NCI-H2107 (cell line): Measurements from ENCODE around the gene DSCAML1.
A peak's percentile ranks its signal among the peaks of the same experiment; 100 is the strongest.

Experiments used
- DNase-seq: peaks from one replicate; lab custom pipeline; 2025; lab: John Stamatoyannopoulos, UW

Gene DSCAML1

DNA sequence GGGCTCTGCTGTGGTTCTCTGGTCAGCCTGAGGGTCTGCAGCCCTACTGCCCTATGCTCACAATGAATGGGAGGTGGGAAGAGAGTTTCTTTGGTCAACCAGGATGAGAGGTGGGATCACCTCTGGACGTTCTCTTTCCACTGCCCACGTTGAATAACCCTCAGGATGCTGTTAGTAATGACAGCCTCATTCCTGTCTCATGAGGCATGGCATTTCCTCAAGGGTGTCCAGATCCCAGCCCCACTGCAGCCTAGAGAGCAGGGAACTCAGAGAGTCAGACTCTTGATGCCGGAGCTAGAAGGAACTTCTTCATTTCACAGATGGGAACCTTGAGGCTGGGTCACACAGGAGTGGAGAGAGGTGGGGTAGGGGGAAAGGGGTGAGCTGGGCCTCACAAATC is 273.3 kb downstream of the DSCAML1 start:
- no peak for DNase-seq

DNA sequence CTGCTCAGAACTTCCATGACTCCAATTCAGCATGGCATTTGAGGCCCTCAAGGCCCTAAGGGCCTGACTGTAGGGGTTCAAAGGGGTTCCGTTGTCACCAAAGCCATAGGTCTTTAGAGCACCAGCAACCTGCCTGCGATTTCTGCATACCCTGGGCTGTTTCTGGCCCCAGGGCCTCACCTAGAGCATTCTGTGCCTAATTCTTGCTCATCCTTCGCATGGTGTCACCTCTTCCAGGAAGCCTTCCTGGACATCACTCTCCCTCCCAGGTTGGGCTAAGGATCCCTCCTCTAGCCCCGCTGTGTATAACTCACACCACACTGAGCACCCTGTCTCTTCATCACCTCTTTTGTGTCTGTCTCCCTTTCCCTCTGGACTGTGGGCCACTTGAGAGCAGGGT is 275.0 kb downstream of the DSCAML1 start:
- no peak for DNase-seq

DNA sequence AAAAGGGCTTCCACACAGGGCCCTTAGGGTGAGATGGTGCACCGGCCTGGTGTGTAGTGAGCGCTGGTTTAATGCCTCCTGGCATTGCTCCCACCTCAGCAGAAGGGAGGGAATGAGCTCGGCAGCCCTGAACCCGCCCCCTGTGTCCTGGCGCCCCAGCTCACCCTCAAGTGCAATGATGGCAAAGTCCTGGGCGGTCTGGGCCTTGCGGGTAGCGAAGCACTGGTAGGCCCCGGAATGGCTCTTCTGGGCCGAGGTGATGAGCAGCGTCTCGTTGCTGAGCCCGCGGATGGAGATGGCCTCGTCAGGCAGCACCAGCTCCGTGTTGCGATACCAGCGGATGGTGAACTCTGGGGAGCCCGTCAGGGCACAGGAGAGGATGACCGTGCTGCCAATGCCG is 276.1 kb downstream of the DSCAML1 start:
- DNase-seq, result no peak

DNA sequence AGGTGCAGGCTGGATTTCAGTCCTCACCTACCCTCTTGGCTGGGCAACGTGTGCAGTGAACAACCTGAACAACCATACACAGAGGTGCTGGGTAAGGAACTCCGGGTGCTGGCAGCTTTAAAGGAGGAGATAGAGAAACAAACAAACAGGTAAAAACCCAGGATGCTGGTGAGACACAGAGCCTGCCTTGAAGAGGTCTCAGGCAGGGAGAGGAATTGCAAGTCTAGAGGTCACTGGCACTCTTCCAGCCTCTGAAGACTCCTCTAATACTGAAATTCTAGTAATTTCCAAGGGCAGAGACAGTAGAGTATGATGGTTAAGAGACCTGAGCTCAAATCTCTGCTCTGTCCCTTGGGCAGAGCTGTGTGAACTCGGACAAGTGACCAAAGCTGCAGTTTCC is 276.8 kb downstream of the DSCAML1 start:
- DNase-seq, result no peak

DNA sequence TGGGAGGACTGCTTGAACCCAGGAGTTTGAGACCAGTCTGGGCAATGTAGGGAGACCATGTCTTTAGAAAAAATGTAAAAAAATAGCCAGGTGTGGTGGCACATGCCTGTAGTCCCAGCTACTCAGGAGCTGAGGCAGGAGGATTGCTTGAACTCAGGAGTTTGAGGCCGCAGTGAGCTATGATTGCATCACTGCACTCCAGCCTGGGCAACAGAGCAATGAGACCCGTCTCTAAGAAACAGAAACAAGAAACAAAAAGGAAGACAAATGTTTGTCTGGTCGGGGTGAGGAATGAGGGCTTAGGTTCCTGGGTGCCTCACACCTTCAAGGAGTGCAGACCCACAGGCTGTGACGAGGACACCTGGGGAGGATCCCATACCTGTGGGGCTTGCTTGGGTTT is 277.4 kb downstream of the DSCAML1 start:
- DNase-seq, result no peak

DNA sequence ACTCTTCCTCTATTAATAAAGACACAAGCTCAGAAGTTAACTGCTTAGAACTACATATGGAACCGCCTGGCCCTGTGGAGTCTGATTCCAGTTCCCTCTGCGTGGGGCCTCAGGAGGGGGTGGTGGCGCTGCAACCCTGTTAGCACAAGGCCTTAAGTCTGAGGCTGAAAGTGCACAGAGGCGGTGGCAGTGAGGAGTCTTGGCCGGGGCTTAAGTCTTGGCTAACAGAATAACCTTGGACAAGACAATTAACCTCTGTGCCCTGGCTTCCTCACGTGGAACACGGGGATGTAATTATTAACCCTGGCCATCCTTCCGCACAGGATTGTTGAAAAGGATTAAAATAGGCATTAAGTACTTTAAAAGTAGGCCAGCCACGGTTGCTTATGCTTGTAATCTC is 277.8 kb downstream of the DSCAML1 start:
- no peak for DNase-seq

DNA sequence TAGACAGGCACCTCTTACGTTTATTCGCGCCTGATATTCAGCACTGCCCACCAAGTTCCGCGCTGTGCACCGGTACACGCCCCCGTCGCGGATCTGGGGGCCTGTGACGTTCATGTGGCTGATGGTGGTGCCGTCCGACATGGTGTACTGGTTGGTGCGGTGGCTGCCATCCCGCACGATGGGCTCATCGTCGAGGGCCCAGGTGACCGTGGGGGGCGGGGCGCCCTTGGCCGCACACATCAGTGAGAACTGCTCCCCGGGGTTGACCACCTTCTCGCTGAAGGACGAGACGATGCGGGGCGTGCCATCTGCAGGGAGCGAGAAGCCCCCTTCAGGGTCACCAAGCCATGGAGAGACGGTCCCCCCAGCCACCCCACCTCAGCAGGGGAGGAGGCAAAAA is 278.6 kb downstream of the DSCAML1 start:
- no peak for DNase-seq

DNA sequence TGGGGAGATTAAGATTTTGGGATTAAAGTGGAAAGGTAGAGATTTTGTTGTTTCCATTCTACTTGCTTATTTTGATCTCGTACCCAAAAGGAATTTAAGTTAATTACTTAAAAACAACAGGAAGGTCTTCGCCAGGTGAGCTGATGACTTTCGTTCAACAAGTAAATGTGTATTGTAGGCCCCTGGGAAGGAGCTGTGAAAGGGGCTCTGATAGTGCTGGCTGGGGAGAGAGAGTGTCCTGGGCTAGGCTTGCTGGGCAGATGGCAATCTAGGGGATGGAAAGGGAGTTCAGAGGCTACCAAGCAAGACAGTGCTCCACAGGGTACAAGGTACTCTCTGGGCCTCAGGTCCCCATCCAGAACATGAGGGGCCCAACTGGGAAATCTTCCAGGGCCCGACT is 279.9 kb downstream of the DSCAML1 start:
- no peak for DNase-seq

DNA sequence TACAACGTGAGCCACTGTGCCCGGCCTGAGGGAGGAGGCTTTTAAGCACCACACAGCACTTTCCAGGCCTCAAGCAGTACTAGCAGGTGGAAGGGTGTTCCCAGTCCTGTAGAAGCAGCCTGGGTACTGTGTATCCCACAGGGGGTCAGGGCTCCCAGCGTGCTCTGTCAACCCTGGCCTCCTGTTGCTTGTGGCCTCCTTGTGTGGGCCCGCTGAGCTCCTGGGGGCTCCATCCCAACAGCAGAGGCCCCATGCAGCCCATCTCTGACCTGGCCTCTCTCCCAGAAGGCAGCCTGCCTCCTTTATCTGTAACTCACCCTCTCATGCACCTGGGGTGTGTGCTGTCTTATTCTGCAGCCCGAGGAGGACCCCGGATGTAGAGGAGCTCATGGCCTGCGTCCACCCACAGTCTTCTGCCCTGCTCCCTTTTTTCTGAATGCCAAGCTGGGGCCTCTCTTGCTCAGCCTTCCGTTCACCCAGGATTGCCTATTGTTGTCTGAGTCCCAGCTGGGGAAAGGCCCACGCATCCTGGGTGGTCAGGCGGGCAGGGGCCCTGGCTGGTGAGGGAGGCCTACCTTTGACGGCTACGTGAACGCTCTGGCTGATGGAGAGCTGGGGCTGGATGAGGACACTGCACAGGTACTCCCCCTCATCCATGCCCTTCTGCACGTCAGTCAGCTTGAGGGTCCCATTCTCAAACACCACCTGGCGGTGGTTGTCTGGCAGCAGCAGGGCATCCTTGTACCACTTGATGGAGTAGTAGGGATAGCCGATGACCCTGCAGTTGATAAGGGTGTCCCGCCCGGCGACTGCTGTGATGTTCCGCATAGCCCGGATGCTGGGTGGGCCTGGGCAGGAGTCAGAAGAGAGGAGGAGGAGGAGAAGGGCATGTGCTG is 280.9 kb downstream of the DSCAML1 start:
- no peak for DNase-seq

DNA sequence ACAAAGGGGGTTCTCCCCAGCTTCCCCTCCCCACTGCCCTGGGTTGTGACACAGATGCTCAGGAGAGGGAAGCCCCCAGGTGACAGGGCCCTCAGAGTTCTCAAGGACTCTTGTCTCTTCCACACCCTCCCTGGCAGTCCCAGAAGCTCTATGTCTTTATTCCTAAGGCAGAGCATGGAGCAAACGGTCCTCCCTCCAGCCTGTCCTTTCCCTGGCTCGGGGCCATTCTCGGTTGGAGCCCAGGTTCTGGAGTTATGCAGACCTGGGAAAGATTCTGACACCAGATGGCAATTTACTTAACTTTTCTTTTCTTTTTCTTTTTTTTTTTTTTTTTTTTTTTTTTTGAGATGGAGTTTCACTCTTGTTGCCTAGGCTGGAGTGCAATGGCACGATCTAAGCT is 282.8 kb downstream of the DSCAML1 start:
- no peak for DNase-seq

DNA sequence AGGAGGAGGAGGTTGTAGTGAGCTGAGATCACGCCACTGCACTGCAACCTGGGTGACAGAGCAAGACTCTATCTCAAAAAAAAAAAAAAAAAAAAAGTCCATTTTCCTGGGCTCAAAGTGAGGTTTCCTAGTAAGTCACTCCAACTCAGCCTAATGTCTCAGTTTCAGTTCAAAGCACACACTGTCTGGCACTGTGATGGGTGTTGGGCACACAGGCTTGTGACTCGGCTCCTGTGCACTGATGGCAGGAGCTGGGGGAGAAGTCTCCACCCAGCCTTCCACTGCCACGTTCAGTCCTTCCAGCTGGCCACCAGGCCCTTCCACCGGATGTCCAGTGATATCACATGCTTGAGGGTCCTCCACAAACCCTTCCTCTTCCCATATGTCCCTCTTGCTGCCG is 283.4 kb downstream of the DSCAML1 start:
- no peak for DNase-seq

DNA sequence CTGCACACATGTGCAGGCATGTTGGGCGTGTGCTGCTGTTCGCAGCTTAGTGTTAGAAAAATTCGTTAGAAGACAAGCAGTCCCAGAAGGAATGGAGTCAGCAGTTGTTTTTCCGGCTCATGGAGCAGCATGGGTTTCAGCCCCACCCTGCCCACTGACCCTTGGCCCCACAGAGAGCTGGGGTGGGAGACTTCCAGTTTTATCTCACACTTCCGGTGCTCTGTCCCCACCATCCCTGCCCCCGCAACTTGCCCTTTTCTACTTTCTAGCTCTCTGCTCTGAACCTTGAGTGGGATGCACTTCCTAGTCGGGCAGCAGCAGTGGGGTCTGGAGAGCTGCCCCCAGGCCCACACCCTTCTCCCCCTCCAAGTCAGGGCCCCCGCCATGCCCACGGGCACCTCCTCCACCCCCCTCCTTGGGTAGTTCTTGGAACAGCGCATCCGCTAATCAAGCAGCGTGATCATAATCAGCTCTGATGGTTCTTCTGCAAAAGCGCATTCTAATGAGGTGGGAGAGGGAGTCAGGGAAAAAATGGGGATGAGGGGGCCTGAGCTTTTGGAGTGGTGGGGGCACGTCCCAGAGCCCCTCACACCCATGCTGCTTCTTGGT is 285.0 kb downstream of the DSCAML1 start:
- no peak for DNase-seq

DNA sequence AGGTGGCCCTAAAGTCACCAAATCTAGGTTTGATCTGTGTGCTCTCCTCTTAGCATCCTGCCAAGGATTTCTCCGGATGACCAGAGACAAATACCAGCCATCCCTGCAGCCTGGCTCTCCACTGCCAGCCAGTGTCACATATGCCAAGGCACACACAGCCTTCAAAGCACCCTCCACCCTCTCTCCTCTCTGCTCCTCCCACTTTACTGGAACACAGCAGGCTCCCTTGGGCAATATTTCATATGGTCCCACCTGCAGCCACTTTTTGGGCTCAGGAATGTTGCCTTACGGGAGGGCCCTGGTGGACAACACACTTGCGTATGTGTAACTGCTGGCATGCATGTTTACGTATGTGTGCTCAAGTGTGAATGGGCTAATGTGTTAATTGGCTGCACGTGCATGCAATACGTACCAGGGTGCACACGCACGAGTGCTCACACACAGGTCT is 285.5 kb downstream of the DSCAML1 start:
- no peak for DNase-seq

DNA sequence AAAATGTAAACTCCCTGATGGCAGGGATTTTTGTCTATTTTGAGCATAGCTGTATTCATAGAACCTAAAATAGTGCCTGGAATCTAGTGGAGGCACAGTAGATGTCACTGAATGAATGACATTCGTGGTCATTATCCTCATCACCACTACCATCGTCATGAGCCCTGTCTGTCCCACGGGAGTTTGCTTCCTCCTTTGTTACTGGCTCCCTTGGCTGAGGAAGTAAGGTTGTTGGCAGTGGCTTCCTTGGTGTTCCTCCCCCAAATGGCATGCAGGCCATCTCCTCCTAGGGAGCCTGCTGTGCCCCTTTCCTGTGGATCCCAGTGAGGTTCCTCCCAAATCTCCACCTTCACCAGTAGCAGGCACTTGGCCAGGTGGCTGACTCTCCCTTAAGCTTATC is 286.4 kb downstream of the DSCAML1 start:
- DNase-seq, result no peak

DNA sequence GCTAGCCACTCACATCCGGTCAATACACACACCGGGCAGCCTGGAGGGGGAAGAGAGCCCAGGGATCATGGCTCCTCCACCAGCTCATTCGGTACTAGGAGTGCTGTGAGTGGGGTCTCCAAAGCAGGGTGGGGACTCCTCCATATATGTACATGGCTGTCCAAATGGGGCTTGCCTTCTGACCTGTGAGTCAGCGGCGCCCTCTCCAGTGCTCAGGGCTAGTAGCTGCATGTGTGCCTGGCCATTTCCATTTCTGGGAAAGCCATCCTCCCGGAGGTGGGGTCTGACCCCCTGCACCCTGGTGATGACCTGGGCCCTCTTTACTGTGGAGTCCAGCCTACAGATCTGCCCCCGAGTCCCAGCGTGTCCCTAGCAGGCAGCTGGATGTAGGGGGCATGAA is 287.5 kb downstream of the DSCAML1 start:
- no peak for DNase-seq

DNA sequence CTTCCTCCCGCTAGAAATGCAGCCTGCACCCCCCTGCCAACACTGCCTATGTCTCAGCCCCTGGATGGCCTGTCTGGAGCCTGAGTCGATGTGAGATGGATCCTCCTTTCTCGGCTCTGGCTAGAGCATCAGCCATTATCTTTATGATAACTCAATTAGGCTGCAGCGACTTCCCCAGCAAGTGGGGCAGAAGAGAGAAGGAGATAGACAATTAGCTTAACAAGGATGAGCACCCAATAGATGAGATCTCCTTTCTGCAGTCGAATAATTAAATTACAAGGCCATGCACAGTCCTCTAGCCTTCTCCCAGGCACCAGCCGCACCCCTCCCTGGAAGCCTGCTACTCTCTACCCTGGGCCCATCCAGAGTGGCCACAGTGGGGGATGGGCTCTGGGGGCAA is 290.0 kb downstream of the DSCAML1 start:
- DNase-seq, result no peak

DNA sequence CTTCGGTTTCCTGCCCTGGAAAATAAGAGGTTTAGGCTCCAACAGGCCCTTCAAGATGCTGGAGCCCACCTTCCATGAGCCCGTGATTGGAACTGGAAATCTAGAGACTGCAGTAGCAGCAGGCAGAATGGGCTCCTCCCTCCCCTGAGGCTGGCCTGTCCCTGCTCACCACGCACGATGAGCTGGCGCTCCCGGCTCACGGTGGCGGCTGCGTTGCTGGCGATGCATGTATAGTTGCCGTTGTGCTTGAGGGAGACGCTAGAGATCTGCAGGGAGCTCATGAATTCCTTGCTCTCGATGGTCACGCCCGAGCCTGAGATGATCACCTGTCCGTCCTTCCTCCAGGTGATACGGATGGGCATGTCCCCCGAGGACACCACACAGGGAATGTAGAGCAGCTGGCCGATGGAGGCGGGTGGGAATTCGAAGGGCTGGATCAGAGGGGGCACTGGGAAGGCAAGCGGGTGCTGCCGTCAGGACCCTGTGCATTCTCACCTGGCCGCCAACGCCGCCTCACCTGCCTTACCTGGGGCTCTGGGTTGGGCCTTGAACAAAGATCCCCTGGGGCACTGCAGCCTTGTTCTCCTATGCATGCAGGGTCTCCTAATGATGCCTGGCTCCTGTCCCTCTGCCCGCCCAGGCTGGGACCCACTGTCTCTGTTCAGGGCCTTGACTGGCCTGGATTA is 291.6 kb downstream of the DSCAML1 start:
- DNase-seq, result no peak

DNA sequence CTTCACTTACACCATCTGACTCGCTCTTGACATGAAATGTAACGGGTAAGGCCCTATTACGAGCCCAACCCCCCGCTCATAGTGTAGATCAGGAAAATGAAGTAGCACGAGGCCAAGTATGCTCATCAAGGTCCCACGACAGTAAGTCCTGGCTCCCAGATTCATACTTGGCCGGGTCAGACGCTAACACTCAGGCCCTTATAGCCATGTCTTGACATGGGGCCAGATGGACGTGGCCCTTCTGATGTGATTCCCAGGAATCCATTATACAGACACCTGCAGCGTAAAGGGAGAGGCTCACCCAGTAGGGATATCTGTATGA is 294.3 kb downstream of the DSCAML1 start:
- DNase-seq, result no peak

DNA sequence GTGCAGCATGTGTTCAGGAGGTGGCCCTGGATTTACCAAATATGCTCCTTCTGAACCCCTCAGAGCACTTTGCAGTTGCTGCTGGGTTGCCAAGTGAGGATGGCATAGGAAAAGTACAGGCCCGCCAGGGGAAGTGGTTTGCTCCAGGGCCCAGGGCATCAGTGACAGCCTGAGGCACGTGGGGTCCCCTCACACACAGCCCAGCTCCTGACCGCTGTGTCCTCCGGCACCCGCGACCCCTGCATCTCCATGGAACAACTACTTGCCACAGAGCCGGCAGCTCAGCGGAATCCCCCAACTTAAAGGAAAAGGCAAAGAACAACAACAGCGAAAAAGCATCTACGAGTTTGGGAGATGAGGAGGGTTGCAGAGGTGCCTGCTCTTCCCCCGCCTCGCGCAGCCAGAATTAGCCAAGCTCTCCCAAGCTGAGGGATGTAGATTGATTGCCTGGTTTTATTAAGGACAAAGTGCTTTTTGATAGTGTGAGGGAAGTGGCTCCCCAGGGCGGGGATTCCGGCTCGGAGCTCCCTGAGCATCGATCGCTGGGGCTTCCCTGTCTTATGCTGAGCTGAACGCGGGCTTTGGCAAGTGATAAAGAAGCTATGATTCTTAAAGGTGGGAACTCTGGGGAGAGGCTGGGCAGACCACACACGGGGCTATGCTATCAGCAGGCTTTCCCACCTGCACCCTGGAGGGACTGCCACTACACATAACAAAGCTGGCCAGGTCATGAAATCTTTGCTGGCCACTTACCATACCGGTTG is 294.8 kb downstream of the DSCAML1 start:
- DNase-seq, result no peak

DNA sequence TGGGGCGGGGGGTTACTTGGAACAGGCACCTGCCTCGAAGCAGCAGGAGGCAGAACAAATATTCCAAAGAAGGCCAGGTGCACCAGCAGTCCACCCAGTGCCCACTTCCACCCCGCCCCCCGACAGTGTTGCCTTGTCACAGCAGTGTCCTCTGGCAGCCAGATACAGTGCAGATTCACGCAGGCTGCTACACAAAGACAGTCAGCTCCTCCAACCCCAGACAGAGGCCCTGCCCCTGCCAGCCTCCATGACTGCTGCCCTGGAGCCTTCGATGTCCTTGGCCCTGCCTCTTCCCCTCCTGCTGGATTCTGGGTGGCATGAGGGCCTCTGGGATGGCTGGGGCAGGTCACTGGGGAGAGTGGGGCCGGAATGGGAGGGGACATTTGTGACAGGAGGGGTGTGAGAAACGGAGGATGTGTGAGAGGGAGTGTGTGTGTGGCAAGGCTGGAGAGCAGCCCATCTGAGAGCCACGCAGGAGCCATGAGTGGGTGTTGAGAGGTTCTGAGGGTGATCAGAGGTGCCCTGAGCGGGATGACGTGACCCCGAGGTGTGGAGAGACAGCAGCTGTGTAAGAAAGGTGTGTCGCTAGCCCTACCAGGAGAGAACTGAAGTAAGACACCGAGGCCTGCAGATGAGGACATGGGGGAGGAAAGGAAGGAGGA is 295.6 kb downstream of the DSCAML1 start:
- DNase-seq, result peak; percentile 75

DNA sequence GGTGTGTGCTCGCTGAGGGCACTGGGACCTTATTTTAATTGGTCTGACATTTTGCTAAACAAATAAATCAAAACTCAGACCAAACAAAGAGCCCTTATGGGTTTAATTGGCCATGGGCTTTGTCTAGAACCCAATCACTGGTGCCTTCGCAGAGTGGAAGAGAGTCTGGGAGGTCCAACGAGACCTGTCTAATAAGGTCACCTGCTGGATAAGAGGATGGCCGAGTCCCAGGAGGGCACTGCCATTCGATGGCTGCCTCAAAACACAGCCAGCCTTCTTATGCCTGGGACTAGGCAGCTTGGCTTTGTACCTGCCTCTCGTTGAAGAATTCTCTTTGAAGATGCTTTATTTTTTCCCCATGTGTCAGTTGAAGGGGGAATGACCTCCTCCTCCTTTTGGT is 298.2 kb downstream of the DSCAML1 start:
- no peak for DNase-seq
